Brain microvascular endothelial cell (primary cell): Measurements from ENCODE around the gene KAZN.

Experiments used
- DNase-seq: peaks from one replicate; pipeline ENCODE4 v3.0.0-alpha.2; 2020
- H3K27ac ChIP-seq: fragments of 250-450 bp; sonication (Bioruptor Pico); 2 replicates; pipeline ENCODE4 v1.5.1; 2020; ENCODE audit warnings: mild to moderate bottlenecking, moderate library complexity
- H3K27me3 ChIP-seq: fragments of 250-450 bp; sonication (Bioruptor Pico); replicated peaks from 2 replicates; pipeline ENCODE4 v1.5.1; 2020; ENCODE audit warnings: mild to moderate bottlenecking
- H3K36me3 ChIP-seq: fragments of 250-450 bp; sonication (Bioruptor Pico); replicated peaks from 2 replicates; pipeline ENCODE4 v1.5.1; 2020; ENCODE audit warnings: mild to moderate bottlenecking
- H3K4me3 ChIP-seq: 2 replicates; pipeline ENCODE4 v1.5.1; 2011; ENCODE audit warnings: low read depth, mild to moderate bottlenecking, control low read depth, low read length, moderate library complexity
- CTCF ChIP-seq: IDR thresholded peaks from 2 replicates; pipeline ENCODE4 v1.5.1; 2011; ENCODE audit warnings: low read depth, mild to moderate bottlenecking, moderate library complexity, low read length, control low read depth, inconsistent platforms; ENCODE audit errors: missing control alignments
- in situ Hi-C: cut with HindIII; loops from 2 replicates; pipeline ENCODE4 v1.10.0; 2017; ENCODE audit warnings: low sequenced_read_pairs, low pct_ligation_motif_present

Gene KAZN

GRCh38 chr1:14887044-14887566 lies 288.6 kb downstream of the KAZN start:
- Histone ChIP-seq H3K36me3 (no peaks in the 10 kb centered on the region), H3K27ac (no peak overlapping the region), H3K4me3 (no peak overlapping the region), H3K27me3 (peaks cover 2% of the 10 kb centered on the region)
- no peak for TF ChIP-seq CTCF
- in situ Hi-C loops: no loop called here
- DNase-seq: no peak

GRCh38 chr1:14887764-14888350 lies 289.4 kb downstream of the KAZN start:
- in situ Hi-C loops: no loop called here
- no peak for DNase-seq
- H3K27me3 ChIP-seq: peaks cover 2% of the 10 kb centered on the region
- H3K27ac ChIP-seq: no peak overlapping the region
- TF ChIP-seq CTCF: no peak
- H3K4me3 ChIP-seq: no peak overlapping the region
- no peaks in the 10 kb centered on the region for H3K36me3 ChIP-seq

- Histone ChIP-seq H3K4me3 (no peak overlapping the region), H3K27ac (no peak overlapping the region), H3K36me3 (no peaks in the 10 kb centered on the region), H3K27me3 (peaks cover 2% of the 10 kb centered on the region)
- no peak for TF ChIP-seq CTCF
- DNase-seq: no peak
- in situ Hi-C loops: no loop called here
These were observed 289.9 kb downstream of the KAZN start for GRCh38 chr1:14888374-14888773.

GRCh38 chr1:14889825-14890440 lies 291.4 kb downstream of the KAZN start:
- no peaks in the 10 kb centered on the region for H3K36me3 ChIP-seq
- in situ Hi-C loops: no loop called here
- H3K4me3 ChIP-seq: no peak overlapping the region
- no peak for TF ChIP-seq CTCF
- H3K27me3 ChIP-seq: peaks cover 2% of the 10 kb centered on the region
- DNase-seq: no peak
- H3K27ac ChIP-seq: no peak overlapping the region

- Histone ChIP-seq H3K27me3 (peaks cover 2% of the 10 kb centered on the region), H3K27ac (no peak overlapping the region), H3K4me3 (no peak overlapping the region), H3K36me3 (no peaks in the 10 kb centered on the region)
- in situ Hi-C loops: no loop called here
- no peak for DNase-seq
- TF ChIP-seq CTCF: no peak
These were observed 293.5 kb downstream of the KAZN start for GRCh38 chr1:14891991-14892390.
